Inflammatory macrophage treated with lipopolysaccharide for 1 hour (primary cell): Measurements from ENCODE around the gene ANKRD37.
"Not testable (repeated sequence)": the region's sequence is repeated elsewhere in the genome, so short reads cannot be mapped to it uniquely, and the experiment has no call there.

ENCODE experiments used
- DNase-seq, 2 donors: peaks; one replicate each; pipeline ENCODE4 v3.0.0-alpha.2; 2020 to 2022

ANKRD37 gene, protein sequence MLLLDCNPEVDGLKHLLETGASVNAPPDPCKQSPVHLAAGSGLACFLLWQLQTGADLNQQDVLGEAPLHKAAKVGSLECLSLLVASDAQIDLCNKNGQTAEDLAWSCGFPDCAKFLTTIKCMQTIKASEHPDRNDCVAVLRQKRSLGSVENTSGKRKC

DNA sequence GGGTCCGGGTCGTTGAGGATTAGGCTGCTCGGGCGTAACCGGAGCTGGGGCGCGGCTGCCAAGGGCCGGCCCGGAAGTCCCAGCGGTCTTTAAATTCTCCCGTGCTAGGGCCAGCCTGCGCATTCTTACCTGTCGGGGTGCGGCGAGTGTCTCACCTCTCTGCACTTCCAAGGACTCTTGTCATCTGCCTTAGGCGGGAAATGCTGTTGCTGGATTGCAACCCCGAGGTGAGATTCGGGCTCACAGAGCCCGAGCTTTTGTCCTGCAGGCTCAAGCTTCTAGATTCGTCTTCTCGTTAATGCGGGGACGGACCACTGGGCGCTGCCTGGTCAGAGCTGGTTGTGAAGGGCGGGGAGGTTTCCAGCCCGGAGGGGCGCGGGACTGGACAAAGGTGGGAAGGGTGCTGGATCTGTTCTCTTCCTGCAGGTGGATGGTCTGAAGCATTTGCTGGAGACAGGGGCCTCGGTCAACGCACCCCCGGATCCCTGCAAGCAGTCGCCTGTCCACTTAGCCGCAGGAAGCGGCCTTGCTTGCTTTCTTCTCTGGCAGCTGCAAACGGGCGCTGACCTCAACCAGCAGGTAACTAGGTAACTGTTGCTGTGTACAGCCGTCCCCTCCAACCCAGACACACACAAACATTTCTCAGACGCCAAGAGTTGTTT lies at the start of gene ANKRD37:
TSS of gene ANKRD37 (plus strand) at position 118 of the 662 bp plus-strand sequence. CDS start at position 201, 83 bp downstream.
- no peak for DNase-seq

GRCh38 chr4:185346975-185347601 lies 49.6 kb upstream of the ANKRD37 start:
- no peak for DNase-seq

DNA sequence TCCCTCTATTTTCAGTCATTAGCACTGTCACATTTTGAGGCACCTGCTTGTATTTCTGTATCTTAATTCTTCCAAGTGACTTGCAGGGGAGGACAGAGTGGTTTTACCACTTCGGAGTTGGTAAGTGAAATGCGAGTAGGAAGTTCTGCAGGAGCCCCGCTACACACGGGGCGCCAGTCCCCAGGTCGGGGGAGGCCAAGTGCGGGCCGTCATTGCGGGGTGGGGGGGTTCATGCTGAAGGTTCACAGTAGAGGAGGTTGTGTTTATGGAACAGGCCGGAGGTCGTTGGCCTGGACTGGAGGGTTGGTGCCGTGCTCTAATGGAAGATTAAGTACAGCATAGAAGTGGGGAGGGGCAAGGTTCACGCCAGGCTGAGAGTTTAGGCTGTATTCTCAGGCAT lies 45.0 kb upstream of the ANKRD37 start:
- DNase-seq, result no peak

GRCh38 chr4:185352202-185352601 lies 44.4 kb upstream of the ANKRD37 start:
- DNase-seq, result no peak

DNA sequence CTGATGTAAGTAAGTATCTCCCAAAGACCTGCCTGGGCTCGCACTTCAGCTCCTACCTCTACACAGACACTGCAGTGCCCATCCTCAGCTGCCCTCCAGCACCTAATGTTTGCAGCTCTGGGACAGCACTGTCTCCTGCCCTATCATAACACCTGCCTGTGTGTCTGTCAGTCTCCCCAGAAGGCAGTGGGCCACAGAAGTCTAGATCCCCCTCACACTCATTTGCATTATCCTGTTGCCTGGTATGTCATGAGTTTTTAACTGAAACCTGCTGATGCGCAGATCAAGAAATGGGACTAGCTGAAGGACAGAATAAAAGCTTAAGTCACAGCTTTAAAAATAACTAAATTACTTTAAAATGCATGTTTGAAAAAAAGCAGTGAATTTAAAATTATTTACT lies 43.9 kb upstream of the ANKRD37 start:
- no peak for DNase-seq

- no peak for DNase-seq
These were observed 39.4 kb upstream of the ANKRD37 start for GRCh38 chr4:185357211-185357610.

DNA sequence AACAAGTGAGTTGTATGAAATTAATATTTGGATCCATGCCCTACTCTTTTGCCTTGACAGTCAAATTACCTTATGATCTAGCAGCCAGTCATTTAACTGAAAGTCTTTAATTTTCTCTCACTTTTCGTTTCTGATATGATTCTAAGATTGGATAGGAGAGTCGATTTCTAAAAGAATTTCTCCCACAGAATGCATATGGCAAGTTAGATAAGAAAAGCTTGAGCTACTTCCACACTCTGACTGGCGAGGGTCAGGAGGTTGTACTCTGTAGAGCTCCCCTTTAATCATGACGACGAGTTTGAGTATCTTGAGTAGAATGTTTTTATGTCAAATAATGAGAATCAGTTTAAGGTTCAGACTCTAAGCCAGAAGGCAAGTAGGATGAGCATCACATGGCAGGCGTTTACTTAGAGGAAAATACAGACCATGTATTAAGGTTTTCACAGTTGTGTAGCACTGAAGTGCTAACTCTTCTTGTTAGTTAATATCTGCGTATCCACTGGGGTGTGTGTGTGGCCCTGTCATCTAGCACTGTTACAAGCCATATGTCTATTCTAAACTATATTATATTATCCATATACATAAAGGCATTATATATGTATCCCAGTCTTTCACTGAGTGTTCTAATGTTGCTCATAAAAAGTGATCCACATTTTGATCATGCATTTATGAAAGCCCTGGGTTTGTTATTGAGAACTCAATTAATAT lies 38.8 kb upstream of the ANKRD37 start:
- DNase-seq, result no peak

DNA sequence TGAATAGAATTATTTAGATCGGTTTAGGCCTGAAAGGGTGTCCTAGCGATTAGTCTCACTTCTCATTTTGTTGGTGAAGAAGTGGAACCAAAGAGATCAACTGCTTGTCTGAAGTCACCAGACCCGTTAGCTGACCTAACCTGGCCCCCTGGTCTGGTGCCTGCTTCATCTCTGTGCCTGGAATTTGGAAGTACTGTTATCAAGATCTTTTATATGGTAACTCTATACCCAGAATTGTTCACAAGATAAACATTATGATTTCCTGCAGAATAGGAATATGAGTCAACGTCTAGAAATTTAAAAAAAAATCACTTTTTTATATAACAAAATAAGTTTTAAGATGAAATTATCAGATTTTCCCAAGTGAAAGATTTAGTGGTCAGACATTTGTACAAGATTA lies 38.1 kb upstream of the ANKRD37 start:
- DNase-seq, result no peak

GRCh38 chr4:185358959-185359358 lies 37.7 kb upstream of the ANKRD37 start:
- DNase-seq, result no peak

DNA sequence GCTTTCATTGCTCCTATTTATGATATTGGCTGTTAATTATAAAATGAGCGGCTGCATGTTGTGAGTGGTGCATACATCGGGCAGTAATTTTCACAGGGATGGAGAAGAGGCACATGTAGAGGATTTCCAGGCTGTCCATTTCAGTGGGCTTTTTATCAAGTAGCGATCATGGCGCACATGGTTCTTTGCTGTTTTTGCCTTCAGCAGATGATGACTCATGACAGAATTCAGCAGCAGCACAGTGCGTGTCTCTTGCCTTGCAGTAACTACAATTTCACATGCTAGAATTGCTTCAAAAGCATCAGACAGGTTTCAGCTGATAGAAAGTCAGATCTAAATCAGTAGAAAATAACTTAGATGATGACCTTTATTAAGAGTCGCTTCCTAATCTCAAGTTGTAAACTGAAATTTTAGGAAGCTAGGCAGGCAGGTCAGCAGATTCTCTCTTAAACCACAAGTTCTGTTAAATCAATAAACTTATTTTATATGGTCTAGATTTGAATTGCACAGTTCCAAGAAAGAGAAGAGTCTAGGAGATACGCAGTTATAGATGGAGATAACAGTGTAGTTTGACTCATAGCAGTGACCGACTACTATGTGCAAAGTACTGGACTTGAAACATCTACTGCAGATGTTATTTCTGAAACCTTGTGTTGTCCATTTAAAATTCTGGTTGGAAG lies 36.7 kb upstream of the ANKRD37 start:
- no peak for DNase-seq

DNA sequence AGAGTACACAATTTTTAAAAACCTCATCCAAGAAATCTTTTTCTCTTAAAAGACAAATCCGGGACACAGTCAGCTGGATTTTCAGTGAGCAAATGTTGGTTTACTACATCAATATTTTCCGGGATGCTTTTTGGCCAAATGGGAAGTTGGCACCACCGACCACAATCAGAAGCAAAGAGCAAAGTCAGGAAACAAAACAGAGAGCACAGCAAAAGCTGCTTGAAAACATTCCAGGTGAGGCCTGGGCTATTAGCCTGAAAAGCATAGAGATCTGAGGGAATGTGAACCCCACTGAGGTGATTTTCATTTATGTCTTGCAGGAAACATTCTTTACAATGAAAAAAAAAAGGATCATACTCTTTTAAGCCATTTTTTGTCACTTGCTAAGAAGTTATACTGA lies 34.8 kb upstream of the ANKRD37 start:
- DNase-seq, result no peak

GRCh38 chr4:185362570-185362969 lies 34.1 kb upstream of the ANKRD37 start:
- DNase-seq, result not testable (repeated sequence)

DNA sequence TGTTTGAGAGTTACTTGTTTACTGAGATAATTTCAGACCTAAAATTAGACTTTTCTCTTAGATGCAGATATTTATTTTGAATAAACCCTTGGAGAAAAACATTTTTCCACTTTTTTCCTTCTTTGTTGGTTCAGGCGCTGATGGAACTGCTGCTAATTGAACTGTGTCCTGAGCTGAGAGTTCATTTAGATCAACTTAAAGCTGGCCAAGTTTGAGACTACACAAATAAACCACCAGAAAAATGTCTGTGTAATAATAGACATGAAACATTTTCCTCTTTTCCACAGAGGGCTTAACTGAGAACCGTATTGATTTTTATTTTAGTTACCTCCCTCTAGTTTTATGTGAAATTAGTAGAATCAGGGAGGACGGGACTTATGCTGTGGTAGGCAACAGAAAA lies 33.4 kb upstream of the ANKRD37 start:
- DNase-seq, result no peak

- no peak for DNase-seq
These were observed 31.8 kb upstream of the ANKRD37 start for GRCh38 chr4:185364886-185365285.

GRCh38 chr4:185369731-185370130 lies 26.9 kb upstream of the ANKRD37 start:
- no peak for DNase-seq

DNA sequence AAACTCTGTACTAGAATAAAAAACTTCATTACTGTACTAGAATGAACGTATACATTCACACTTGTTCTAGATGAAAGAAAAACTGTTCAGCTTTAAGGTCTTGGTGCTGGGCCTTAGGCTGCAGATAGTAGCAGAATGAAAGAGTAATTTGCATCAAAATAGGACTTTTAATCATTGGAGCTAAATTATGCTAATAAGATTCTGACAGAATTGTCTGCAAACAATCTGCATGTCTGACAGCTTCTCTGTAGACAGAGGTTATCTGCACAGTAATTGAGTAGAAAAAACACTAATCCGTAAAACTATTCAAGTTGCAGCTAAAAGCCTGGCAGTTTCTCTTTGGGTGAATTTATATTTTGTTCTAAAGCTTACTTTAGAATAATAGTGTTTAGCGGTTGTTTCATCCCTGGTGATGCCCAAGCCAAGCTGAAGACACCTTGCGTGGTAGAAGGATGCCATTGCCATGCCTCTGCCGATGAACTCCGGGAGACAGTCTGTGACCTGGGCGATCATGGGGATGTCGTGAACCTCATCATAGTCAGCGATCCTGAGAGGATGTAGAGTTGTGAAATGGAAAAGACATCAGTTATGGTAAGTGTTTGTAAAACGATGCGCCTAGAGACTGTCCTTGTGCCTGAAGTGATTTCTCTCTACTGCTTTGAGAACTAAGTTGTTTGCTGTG lies 26.2 kb upstream of the ANKRD37 start:
- no peak for DNase-seq

GRCh38 chr4:185371702-185372101 lies 24.9 kb upstream of the ANKRD37 start:
- no peak for DNase-seq

- DNase-seq, result no peak
These were observed 22.6 kb upstream of the ANKRD37 start for GRCh38 chr4:185374027-185374426.

DNA sequence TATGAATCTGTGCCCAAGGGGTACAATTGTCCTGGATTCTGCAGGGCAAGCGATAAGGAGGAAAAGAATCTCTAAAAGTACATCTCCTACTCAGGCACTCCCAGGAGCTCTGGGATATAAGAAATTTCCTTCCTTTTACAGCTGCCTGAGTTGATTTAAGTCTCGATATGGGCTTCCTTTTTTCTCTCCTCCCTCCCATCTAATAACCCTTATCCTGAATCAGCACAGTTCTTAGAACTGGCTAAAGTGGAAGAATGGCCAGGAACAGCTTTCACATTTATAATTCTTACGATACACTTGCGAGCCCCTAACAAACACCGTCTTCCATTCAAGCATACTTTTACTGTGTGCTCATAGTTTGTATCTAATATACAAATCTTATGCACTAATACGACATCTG lies 22.1 kb upstream of the ANKRD37 start:
- DNase-seq, result no peak

DNA sequence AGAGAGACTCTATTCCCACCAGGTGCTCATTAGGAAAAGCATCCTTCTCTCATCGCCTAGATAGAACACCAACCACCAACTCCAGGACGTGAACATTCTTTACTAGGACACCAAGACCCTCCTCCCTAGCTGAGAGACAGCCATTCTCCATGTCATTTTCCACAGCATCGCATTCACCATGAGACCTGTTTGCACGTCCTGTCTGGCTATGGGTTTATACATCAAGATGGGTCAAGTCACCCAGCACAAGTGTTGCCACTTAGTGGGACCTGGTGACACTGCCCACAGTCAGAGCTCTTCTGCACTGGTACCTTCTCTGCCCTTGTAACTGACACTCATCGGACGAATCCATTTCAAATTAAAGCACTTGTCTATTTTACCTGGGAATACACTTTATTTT lies 18.4 kb upstream of the ANKRD37 start:
- no peak for DNase-seq

DNA sequence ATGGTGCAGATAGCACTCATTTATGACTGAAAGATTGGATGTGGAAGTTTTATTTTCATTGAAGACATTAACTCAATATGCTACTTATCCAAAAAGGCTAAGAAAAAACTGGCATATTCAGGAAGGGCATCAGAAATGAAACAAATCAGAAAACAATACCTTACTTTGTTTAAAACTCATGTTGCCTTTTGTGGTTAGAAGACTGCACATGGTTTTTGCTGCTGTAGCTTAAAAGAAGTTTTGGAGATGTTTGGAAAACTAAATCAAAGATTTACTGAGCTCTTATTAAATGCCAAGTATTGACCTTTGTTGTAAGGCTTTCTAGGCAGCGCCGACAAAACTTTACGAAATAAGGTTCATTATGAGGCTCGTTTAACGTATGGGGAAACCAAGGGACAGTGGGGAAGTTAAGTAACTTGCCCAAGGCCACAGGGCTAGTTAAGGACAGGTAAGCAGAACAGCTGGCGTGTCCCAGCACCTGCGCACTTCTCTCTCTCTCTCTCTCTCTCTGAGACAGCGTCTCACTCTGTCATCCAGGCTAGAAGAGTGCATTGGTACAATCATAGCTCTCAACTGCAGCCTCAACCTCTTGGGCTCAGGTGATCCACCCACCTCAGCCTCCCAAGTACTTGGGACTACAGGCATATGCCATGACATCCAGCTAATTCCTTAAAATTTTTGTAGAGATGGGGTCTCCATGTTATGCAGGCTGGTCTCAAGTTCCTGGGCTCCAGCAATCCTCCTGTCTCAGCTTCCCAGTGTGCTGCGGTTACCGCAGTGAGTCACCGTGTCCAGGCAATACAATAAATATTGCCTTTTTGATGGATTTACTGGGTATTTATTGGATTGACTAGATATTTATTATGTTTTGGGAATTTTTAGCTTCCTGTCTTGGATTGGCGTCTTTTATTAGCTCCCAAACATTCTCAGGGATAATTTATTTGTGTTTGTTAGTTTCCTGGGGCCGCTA lies 17.0 kb upstream of the ANKRD37 start:
- DNase-seq, result no peak
